Measurements from ENCODE around the gene ZPBP.
"Not testable (repeated sequence)": the region's sequence is repeated elsewhere in the genome, so short reads cannot be mapped to it uniquely, and the experiment has no call there.

The ZPBP gene

DNA sequence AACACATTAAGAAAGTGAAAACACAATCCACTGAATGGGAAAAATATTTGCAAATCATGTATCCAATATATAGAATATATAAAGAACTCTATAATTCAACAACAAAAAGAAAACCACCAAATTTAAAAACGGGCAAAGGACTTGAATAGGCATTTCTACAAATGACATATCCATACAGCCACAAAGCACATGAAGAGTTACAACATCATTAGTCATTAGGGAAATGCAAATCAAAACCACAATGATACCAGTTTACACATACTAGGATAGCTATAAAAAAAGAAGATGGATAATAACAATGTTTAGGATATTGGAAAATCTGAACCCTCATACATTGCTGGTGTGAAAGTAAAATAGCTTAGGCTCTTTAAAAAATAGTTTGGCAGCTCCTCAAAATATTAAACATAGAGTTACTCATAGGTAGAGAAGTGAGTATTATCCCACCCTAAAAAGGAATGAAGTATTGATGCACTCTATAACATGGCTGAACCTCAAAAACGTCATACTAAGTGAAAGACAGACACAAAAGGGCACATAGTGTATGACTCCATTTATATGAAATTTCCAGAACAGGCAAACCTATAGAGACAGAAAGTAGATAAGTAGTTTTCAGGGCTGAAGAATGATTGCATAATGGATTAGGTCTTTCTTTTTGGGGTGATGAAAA lies 4.5 kb downstream of the ZPBP start:
- peaks cover 6 to 23% of the 10 kb centered on the region in 2 donors for H3K27me3 Mint-ChIP-seq
- no peak for DNase-seq
- no peaks in the 10 kb centered on the region for H3K36me3 Mint-ChIP-seq (ENCODE audit: insufficient read depth)
- no peak overlapping the region for H3K27ac Mint-ChIP-seq
- no peaks in the 10 kb centered on the region for H3K9me3 Mint-ChIP-seq
- H3K4me3 Mint-ChIP-seq: no peak overlapping the region
- ATAC-seq (replicated peaks): no peak
- H3K4me1 Mint-ChIP-seq (ENCODE audit: low read depth in 2 of 2): peaks cover 4% of the 10 kb centered on the region in 2 donors

DNA sequence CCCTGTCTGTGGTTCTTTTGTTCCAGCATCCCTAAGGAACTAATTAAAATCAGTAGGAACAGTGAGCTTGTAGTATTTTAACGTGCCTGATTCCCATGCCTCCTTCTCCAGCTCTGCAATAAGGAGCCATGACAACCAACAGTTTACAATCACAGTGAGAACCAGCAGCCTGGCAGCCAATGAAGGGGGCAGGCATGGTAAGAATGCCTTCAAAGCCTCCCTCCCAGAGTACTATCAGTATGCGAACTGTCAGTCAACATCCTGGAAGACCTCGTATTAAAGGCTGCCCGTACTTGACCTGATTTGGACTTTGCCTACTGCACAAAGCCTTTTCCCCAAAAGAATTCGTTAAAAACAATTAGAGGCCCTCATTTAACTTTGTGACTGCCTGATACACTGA lies 7.7 kb downstream of the ZPBP start:
- Mint-ChIP-seq H3K27me3 (peaks cover 8 to 33% of the 10 kb centered on the region in 2 donors), H3K36me3 (ENCODE audit: insufficient read depth) (no peaks in the 10 kb centered on the region), H3K4me3 (no peak overlapping the region), H3K9me3 (no peaks in the 10 kb centered on the region), H3K4me1 (ENCODE audit: low read depth in 2 of 2) (no peaks in the 10 kb centered on the region), H3K27ac (no peak overlapping the region)
- DNase-seq (no peak), ATAC-seq (replicated peaks) (no peak)

DNA sequence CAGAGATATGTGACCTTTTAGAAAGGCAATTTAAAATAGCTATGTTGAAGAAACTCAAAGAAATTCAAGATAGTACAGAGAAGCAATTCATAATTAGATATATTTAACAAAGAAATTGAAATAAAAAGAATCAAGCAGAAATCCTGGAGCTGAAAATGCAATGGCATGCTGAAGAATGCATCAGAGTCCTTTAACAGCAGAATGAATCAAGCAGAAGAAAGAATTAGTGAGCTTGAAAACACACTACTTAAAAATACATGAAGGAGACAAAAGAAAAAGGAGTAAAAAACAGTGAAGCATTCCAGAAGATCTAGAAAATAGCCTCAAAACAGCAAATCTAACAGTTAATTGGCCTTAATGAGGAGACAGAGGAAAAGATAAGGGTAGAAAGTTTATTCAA lies 20.0 kb downstream of the ZPBP start:
- Mint-ChIP-seq H3K36me3 (ENCODE audit: insufficient read depth) (peaks cover 3% of the 10 kb centered on the region), H3K27me3 (peaks cover 35 to 54% of the 10 kb centered on the region in 2 donors), H3K9me3 (peaks cover 6 to 15% of the 10 kb centered on the region in 2 donors), H3K4me3 (no peak overlapping the region), H3K4me1 (ENCODE audit: low read depth in 2 of 2) (peaks cover 18 to 19% of the 10 kb centered on the region in 2 donors), H3K27ac (no peak overlapping the region)
- ATAC-seq (replicated peaks) (no peak), DNase-seq (no peak)

DNA sequence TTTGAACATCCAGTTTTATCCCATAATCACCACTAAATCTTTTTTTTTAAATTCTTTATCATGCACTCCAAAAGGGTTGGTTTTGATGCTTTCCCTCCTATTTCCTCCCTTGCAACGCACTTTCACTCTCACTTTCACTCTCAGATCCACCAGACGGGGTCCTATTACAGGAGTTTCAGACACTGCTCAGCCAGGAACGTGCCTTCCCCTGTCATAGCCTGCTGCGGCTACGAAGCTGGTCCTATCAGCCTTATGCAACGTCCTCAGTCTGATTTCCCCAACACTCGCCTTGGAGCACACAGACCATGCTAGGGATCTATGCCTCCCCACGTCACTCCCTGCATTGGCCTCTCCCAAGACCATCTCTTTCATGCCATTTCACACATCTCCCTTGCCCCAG lies 23.4 kb downstream of the ZPBP start:
- peak in 1 of 3 experiments; percentile 17 for DNase-seq
- Mint-ChIP-seq H3K4me3 (peak overlapping the region; percentile 76 to 90), H3K36me3 (ENCODE audit: insufficient read depth) (peaks cover 3% of the 10 kb centered on the region), H3K9me3 (peaks cover 6 to 15% of the 10 kb centered on the region in 2 donors), H3K27me3 (peaks cover 15 to 20% of the 10 kb centered on the region in 2 donors), H3K4me1 (ENCODE audit: low read depth in 2 of 2) (peaks cover 18 to 19% of the 10 kb centered on the region in 2 donors), H3K27ac (peak overlapping the region; percentile 38 to 92)
- peak; percentile 54 for ATAC-seq (replicated peaks)

DNA sequence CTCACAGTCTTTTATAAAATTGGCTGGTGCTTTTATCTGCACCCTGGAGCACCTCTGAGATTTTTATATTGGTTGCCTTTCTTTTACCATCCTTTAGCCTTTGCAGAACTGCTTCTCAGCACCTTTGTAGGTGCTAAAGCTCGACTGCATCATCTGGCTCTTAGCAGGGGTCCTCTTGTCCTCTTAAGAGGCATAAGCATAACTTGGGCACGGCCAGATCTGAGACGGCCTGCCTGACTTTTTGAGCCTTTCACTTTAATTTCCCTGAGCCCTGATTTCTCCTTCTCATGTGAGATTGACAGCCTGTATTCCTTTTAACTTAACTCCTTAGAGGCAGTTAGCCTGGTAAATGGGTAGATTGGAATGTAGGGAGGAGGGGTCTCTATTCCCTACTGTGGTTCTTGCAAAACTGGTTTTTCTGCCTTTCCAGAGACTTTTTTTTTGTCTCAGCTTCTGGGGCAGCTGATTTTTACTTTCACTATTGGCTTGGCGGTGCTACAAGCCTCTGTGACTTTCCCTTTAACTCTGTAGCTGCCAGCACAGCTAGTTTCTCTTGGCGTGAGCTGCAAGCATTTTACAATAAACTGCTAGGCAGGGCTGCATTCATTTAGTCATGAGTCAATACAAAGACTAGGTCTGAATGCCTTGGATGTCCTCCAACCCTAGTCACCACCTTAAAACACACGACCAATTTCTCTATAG lies 24.0 kb downstream of the ZPBP start:
- peak in 1 of 3 experiments; percentile 20 for DNase-seq
- H3K27me3 Mint-ChIP-seq: peaks cover 11 to 13% of the 10 kb centered on the region in 2 donors

DNA sequence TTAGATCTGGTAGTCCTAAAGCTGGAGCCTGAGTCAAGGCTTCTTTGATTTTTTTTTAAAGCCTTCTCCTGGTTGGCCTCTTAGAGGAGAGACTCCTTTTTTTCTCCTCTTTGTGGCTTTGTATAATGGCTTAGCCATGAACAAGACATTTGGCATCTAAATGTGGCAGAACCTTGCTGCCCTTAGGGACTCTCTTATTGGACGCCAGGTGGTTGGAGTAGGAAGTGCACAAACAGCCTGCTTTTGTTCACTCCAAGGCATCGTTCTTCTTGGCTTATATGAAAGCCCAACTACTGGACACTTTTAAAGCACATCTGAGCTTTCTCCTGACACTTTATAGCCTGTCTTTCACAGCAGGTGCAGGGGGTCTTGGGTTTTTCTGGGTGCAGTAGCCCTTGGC lies 25.0 kb downstream of the ZPBP start:
- Mint-ChIP-seq H3K27ac (peak overlapping the region; percentile 38 to 92), H3K4me3 (peak overlapping the region; percentile 76 to 90)
- DNase-seq: no peak

More for the DNA sequence above, 24.0 kb downstream of the ZPBP start:
- ATAC-seq (replicated peaks): peak; percentile 72
- Mint-ChIP-seq H3K27ac (peak overlapping the region; percentile 38 to 92), H3K4me3 (peak overlapping the region; percentile 76 to 90), H3K36me3 (ENCODE audit: insufficient read depth) (peaks cover under 1% of the 10 kb centered on the region), H3K9me3 (peaks cover 5 to 10% of the 10 kb centered on the region in 2 donors), H3K4me1 (ENCODE audit: low read depth in 2 of 2) (peaks cover 18 to 19% of the 10 kb centered on the region in 2 donors)

DNA sequence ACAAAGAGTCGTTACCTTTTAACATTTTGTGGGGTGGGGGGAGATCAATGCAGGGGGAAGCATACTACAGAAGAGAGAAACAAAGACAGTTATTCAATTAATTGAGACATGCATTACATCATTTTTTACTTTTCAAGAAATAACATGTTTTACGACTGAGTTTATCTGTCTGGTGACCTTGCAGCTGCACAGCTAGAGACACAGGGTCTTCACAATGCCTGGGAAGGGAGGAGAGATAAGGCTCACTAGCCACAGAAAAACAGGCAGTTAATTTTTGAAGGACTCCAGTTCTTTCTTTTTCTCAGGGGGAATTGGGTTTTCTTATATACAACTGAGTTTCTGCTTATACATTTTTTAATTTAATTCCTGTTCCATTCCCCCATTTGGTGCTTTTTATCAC lies 30.1 kb downstream of the ZPBP start:
- Mint-ChIP-seq H3K4me1 (ENCODE audit: low read depth in 2 of 2) (no peaks in the 10 kb centered on the region), H3K9me3 (peaks cover 0 to 3% of the 10 kb centered on the region in 2 donors), H3K4me3 (no peak overlapping the region), H3K27ac (no peak overlapping the region), H3K27me3 (peaks cover 30 to 34% of the 10 kb centered on the region in 2 donors), H3K36me3 (ENCODE audit: insufficient read depth) (no peaks in the 10 kb centered on the region)
- ATAC-seq (replicated peaks): no peak
- DNase-seq: no peak

More for the DNA sequence above, 25.0 kb downstream of the ZPBP start:
- H3K4me1 Mint-ChIP-seq (ENCODE audit: low read depth in 2 of 2): peaks cover 18 to 19% of the 10 kb centered on the region in 2 donors
- H3K9me3 Mint-ChIP-seq: peaks cover under 1 to 3% of the 10 kb centered on the region in 2 donors
- H3K36me3 Mint-ChIP-seq (ENCODE audit: insufficient read depth): no peaks in the 10 kb centered on the region
- peaks cover 4 to 5% of the 10 kb centered on the region in 2 donors for H3K27me3 Mint-ChIP-seq
- peak; percentile 54 for ATAC-seq (replicated peaks)

DNA sequence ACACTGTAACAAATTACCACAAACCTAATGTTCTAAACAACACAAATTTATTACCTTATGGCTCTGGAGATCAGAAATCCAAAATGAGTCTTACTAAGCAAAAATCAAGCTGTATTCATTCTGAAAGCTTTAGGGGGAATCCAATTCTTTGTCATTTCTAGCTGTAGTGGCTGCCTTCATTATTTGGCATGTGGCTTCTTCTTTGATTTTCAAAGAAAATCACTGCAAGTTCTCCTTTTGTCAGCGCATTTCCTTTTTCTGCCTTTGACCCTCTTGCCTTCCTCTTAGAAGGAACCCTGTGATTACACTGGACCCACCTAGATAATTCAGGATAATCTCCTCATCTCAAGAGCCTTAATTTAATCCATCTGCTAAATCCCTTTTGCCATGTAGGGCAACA lies 36.9 kb downstream of the ZPBP start:
- no peak overlapping the region for H3K4me3 Mint-ChIP-seq
- H3K27ac Mint-ChIP-seq: no peak overlapping the region
- no peak for DNase-seq
- H3K27me3 Mint-ChIP-seq: peaks cover 43 to 53% of the 10 kb centered on the region in 2 donors
- H3K4me1 Mint-ChIP-seq (ENCODE audit: low read depth in 2 of 2): no peaks in the 10 kb centered on the region
- H3K9me3 Mint-ChIP-seq: no peaks in the 10 kb centered on the region
- ATAC-seq (replicated peaks): no peak
- H3K36me3 Mint-ChIP-seq (ENCODE audit: insufficient read depth): no peaks in the 10 kb centered on the region

DNA sequence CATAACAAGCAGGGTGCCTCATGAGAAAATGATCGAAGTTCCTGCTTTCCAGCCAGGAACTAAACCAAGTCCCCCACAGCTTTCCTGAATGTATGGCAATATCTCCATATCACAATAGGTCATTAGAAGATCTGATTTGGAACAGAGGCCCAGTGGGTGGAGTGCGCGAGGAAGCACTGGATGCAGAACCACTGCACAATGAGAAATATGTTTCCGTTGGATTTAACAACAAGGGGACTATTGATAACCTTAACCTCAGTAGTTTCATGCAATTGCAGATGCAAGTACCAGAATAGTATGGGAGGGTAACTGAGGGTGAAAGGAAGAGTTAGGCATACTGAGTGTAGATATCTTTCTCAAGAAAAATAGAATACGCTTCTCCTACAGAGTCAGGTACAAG lies 45.3 kb downstream of the ZPBP start:
- Mint-ChIP-seq H3K4me1 (ENCODE audit: low read depth in 2 of 2) (no peaks in the 10 kb centered on the region), H3K4me3 (no peak overlapping the region), H3K27ac (no peak overlapping the region), H3K27me3 (peaks cover 63 to 71% of the 10 kb centered on the region in 2 donors), H3K9me3 (peaks cover 5 to 22% of the 10 kb centered on the region in 2 donors), H3K36me3 (ENCODE audit: insufficient read depth) (no peaks in the 10 kb centered on the region)
- ATAC-seq (replicated peaks): no peak
- DNase-seq: no peak

DNA sequence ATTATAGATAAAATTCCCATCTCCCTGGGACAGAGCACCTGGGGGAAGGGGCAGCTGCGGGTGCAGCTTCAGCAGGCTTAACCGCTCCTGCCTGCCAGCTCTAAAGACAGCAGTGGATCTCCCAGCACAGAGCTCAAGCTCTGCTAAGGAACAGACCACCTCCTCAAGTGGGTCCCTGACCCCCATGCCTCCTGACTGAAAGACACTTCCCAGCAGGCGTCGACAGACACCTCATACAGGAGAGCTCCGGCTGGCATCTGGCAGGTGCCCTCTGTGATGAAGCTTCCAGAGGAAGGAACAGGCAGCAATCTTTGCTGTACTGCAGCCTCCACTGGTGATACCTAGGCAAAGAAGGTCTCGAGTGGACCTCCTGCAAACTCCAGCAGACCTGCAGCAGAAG lies 51.9 kb downstream of the ZPBP start:
- DNase-seq: not testable (repeated sequence)

DNA sequence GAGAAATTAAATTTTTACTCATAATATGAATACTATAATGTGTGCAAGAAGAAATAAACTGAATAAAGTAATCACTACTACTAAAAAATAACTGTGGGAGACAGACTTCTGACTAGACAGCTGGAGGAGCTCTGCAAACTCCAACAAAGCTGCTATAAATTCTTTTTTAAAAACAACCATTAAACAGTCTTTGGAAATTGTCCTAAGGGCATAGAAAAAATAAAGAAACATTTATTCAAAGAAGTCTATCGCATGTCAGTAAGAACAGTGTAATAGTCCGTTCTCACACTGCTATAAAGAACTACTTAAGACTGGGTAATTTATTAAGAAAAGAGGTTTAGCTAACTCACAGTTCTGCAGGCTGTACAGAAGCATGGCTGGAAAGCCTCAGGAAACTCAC lies 56.0 kb downstream of the ZPBP start:
- Mint-ChIP-seq H3K27ac (no peak overlapping the region), H3K36me3 (ENCODE audit: insufficient read depth) (no peaks in the 10 kb centered on the region), H3K4me3 (no peak overlapping the region), H3K27me3 (peaks cover 33 to 45% of the 10 kb centered on the region in 2 donors), H3K4me1 (ENCODE audit: low read depth in 2 of 2) (no peaks in the 10 kb centered on the region), H3K9me3 (no peaks in the 10 kb centered on the region)
- DNase-seq: no peak
- no peak for ATAC-seq (replicated peaks)

More for the DNA sequence above, 51.9 kb downstream of the ZPBP start:
- H3K36me3 Mint-ChIP-seq (ENCODE audit: insufficient read depth); ATAC-seq (replicated peaks); H3K4me1 Mint-ChIP-seq (ENCODE audit: low read depth in 2 of 2); H3K4me3 Mint-ChIP-seq; H3K27ac Mint-ChIP-seq: not testable (repeated sequence)
- peaks cover 46 to 67% of the 10 kb centered on the region in 2 donors for H3K27me3 Mint-ChIP-seq
- peaks cover 3 to 11% of the 10 kb centered on the region in 2 donors for H3K9me3 Mint-ChIP-seq

DNA sequence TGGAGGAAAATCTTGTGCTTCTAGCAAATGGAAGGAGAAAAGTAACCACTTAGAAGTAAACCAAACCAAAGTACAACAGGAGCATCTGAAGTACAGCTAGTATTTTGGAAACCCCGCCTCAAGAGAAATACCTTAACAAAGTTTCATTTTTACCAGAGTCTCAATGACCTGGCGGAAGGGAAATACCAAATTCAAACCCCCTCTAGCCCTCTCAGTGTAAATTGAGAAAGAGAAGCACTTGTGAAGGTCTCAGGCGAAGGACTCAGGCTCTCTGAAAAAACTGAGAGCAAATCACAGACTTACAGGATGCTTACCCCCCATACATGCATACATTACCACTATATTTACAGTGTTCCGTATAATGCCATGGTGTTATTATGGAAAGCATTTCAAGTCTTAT lies 70.1 kb downstream of the ZPBP start:
- ATAC-seq (replicated peaks) (no peak), DNase-seq (no peak)
- peaks cover 0 to 9% of the 10 kb centered on the region in 2 donors for H3K9me3 Mint-ChIP-seq
- no peak overlapping the region for H3K4me3 Mint-ChIP-seq
- no peaks in the 10 kb centered on the region for H3K4me1 Mint-ChIP-seq (ENCODE audit: low read depth in 2 of 2)
- no peak overlapping the region for H3K27ac Mint-ChIP-seq
- no peaks in the 10 kb centered on the region for H3K36me3 Mint-ChIP-seq (ENCODE audit: insufficient read depth)
- peaks cover 53% of the 10 kb centered on the region in 2 donors for H3K27me3 Mint-ChIP-seq

DNA sequence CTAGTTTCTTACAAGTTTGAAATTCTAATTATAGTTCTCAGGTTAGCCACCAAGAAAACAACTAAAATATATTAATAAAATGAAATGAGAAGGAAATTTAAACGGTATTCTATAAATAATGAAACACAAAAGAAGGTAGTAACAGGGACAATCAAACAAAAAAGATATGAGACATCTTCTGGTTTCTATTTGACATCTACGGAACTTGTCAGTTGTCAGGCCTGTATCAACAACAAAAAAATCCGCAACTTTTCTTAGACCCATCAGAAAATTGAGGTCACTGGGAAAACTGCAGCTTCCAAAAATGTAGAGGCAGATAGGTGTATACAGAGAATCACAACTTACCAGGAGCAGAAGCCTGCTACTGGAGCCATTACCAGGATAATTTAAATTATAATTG lies 70.6 kb downstream of the ZPBP start:
- H3K36me3 Mint-ChIP-seq (ENCODE audit: insufficient read depth): no peaks in the 10 kb centered on the region
- H3K27ac Mint-ChIP-seq: no peak overlapping the region
- no peak for DNase-seq
- no peak overlapping the region for H3K4me3 Mint-ChIP-seq
- H3K27me3 Mint-ChIP-seq: peaks cover 53% of the 10 kb centered on the region in 2 donors
- no peak for ATAC-seq (replicated peaks)
- peaks cover 0 to 9% of the 10 kb centered on the region in 2 donors for H3K9me3 Mint-ChIP-seq
- H3K4me1 Mint-ChIP-seq (ENCODE audit: low read depth in 2 of 2): no peaks in the 10 kb centered on the region

DNA sequence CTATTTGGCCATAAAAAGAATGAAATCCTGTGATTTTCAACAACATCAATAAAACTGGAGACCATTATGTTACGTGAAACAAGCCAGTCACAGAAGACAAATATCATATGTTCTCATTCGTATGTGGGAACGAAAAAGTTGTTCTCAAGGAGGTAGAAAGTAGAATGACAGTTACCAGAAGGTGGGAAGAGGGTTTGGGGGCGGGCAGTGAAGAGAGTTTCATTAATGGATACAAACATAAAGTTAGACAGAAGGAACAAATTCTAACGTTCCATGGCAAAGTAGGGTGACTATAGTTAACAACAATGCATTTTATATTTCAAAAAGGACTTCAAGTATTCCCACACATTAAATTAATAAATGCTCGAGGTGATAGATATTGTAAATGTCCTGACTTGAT lies 97.4 kb downstream of the ZPBP start:
- H3K9me3 Mint-ChIP-seq: no peaks in the 10 kb centered on the region
- no peak overlapping the region for H3K4me3 Mint-ChIP-seq
- DNase-seq (no peak), ATAC-seq (replicated peaks) (no peak)
- no peaks in the 10 kb centered on the region for H3K36me3 Mint-ChIP-seq (ENCODE audit: insufficient read depth)
- peaks cover 0 to 7% of the 10 kb centered on the region in 2 donors for H3K27me3 Mint-ChIP-seq
- no peaks in the 10 kb centered on the region for H3K4me1 Mint-ChIP-seq (ENCODE audit: low read depth in 2 of 2)
- no peak overlapping the region for H3K27ac Mint-ChIP-seq
